ENCODE measurements around the gene SLC9A9. TPM values are rescaled to one million over a fixed set of nuclear protein-coding genes. Genes with fewer than 3 reads are reported as not detected.

SLC9A9 gene
- total and polyA plus RNA-seq, 10 donors: 10.8 to 58.2 (median 44.7) TPM

DNA sequence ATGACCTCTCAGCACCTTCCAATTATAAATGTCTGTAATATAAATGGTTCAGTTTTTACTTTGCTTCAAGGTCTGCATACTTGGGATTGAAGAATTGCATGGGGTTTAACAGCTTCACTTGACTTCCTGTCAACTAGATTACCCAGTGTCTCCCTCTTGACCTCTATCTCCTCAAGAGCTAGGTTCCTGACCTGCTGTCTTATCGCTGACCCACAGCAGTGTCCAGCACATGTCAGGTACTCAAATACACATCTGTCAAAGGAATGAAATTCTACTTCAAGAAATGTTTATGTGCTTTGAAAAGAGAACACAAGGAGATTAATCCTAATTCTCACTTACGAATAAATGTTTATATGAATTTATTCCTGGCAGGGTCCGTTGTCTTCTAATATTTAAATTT lies 284.5 kb downstream of the SLC9A9 start:
- intact Hi-C loops (cut with DNase I; ENCODE audit: low total_unique reads): no loop called here
- Histone ChIP-seq H3K27ac (no peak overlapping the region), H3K4me3 (no peak overlapping the region), H3K36me3 (no peaks in the 10 kb centered on the region), H3K27me3 (replicated peaks in 1 of 7) (no peaks in the 10 kb centered on the region), H3K4me1 (peaks cover 0 to 9% (median 0%) of the 10 kb centered on the region in 6 donors), H3K9me3 (peaks cover 0 to 7% (median 2%) of the 10 kb centered on the region in 8 donors)
- WGBS, 5 donors: 81 to 86% (median 84%) methylated on average over 3 of the region's 3 CpGs
- no peak for DNase-seq
- TF ChIP-seq POLR2AphosphoS5 (IDR thresholded peaks at IDR 0.05): no peak
- TF ChIP-seq POLR2A (IDR thresholded peaks at IDR 0.05): no peak
- TF ChIP-seq, protein P1, sequence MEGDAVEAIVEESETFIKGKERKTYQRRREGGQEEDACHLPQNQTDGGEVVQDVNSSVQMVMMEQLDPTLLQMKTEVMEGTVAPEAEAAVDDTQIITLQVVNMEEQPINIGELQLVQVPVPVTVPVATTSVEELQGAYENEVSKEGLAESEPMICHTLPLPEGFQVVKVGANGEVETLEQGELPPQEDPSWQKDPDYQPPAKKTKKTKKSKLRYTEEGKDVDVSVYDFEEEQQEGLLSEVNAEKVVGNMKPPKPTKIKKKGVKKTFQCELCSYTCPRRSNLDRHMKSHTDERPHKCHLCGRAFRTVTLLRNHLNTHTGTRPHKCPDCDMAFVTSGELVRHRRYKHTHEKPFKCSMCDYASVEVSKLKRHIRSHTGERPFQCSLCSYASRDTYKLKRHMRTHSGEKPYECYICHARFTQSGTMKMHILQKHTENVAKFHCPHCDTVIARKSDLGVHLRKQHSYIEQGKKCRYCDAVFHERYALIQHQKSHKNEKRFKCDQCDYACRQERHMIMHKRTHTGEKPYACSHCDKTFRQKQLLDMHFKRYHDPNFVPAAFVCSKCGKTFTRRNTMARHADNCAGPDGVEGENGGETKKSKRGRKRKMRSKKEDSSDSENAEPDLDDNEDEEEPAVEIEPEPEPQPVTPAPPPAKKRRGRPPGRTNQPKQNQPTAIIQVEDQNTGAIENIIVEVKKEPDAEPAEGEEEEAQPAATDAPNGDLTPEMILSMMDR (IDR thresholded peaks at IDR 0.05 in 8 of 11, conservative IDR thresholded peaks at IDR 0.05 in 3 of 11): no peak

DNA sequence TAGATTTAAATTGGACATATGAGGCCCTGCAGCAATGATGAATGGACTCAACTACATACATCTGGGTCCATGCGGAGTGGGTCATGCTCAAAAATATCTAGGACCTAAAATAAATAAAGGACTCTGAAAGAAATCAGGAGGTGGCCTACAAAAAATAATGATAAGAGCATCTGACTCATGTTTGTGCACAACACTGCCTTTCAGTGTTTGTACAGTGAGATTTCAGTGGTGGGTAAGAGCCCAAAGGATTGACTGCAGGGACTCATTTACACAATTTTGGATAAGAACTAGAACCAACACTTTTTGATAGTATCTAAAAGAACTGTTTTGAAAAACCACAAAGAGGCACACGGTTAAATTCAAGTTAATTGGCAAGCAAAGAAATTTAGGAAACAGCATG lies 285.5 kb downstream of the SLC9A9 start:
- no peak overlapping the region for H3K4me3 ChIP-seq
- peaks cover 0 to 9% (median 0%) of the 10 kb centered on the region in 6 donors for H3K4me1 ChIP-seq
- peaks cover 6 to 16% (median 12%) of the 10 kb centered on the region in 8 donors for H3K9me3 ChIP-seq
- TF ChIP-seq, protein P1 (IDR thresholded peaks at IDR 0.05 in 8 of 11, conservative IDR thresholded peaks at IDR 0.05 in 3 of 11): no peak
- no peak for TF ChIP-seq POLR2A (IDR thresholded peaks at IDR 0.05)
- no peak for TF ChIP-seq POLR2AphosphoS5 (IDR thresholded peaks at IDR 0.05)
- H3K27ac ChIP-seq: no peak overlapping the region
- 65 to 81% (median 76%) methylated on average over 2 of the region's 2 CpGs for WGBS, 5 donors
- H3K36me3 ChIP-seq: peaks cover 0 to 6% (median 0%) of the 10 kb centered on the region in 6 donors
- DNase-seq: no peak
- H3K27me3 ChIP-seq (replicated peaks in 1 of 7): no peaks in the 10 kb centered on the region
- intact Hi-C loops (cut with DNase I; ENCODE audit: low total_unique reads): no loop called here

DNA sequence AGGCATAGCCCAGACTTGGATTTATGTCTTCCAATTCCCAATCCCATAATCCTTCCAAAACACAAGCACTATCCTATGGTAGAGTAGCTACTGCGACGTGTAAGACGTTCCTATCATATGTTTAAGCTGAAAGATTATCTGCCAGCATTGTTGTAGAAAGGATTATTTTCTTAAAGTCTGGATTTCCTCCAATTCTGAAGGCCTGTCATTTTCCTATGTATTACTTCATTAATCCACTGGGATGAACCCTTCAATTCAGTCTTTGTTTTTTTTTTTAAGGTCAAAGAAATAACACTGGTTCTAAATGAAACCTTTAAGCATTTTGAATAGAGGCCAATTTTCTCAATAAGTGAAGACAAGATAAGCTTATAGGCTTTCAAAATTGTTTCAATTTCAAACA lies 289.0 kb downstream of the SLC9A9 start:
- TF ChIP-seq POLR2AphosphoS5 (IDR thresholded peaks at IDR 0.05) (no peak), POLR2A (IDR thresholded peaks at IDR 0.05) (no peak)
- TF ChIP-seq, protein P1 (IDR thresholded peaks at IDR 0.05 in 8 of 11, conservative IDR thresholded peaks at IDR 0.05 in 3 of 11): no peak

DNA sequence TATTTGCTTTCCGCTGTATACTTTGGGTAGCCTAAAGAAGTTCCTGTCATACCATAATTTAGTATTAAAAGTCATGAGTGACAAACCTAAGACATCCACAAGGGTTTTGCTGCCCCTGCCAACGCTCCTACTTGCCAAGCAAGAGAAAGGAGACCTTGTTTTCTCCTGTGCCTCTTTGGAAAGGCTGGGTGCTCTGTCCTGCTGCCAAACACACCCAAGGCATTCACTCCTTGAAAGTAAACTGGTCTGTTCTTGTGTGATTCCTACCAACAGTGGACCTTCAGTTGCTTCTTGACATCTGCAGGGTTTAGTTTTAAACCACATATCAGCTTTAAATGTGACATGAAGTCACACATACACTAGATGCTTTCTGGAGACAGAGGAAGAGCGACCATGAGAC lies 295.4 kb downstream of the SLC9A9 start:
- TF ChIP-seq POLR2AphosphoS5 (IDR thresholded peaks at IDR 0.05) (no peak), POLR2A (IDR thresholded peaks at IDR 0.05) (no peak)
- TF ChIP-seq, protein P1 (IDR thresholded peaks at IDR 0.05 in 8 of 11, conservative IDR thresholded peaks at IDR 0.05 in 3 of 11): no peak
- Histone ChIP-seq H3K4me3 (no peak overlapping the region), H3K36me3 (peaks cover 0 to 44% (median 3%) of the 10 kb centered on the region in 6 donors), H3K9me3 (peaks cover under 1 to 18% (median 5%) of the 10 kb centered on the region in 8 donors), H3K27me3 (replicated peaks in 1 of 7) (no peaks in the 10 kb centered on the region), H3K4me1 (no peaks in the 10 kb centered on the region), H3K27ac (no peak overlapping the region)
- intact Hi-C loops (cut with DNase I; ENCODE audit: low total_unique reads): no loop called here
- 91 to 99% (median 96%) methylated on average over 3 of the region's 3 CpGs for WGBS, 5 donors
- DNase-seq: no peak

More for the DNA sequence above, 289.0 kb downstream of the SLC9A9 start:
- Histone ChIP-seq H3K27me3 (replicated peaks in 1 of 7) (no peaks in the 10 kb centered on the region), H3K27ac (no peak overlapping the region), H3K4me3 (no peak overlapping the region), H3K36me3 (peaks cover 0 to 7% (median 0%) of the 10 kb centered on the region in 6 donors), H3K4me1 (no peaks in the 10 kb centered on the region), H3K9me3 (peaks cover 6 to 30% (median 18%) of the 10 kb centered on the region in 8 donors)
- DNase-seq: no peak
- intact Hi-C loops (cut with DNase I; ENCODE audit: low total_unique reads): no loop called here
- WGBS, 5 donors: 95 to 99% (median 98%) methylated on average over 3 of the region's 3 CpGs
